NCI-H1417 treated with DMSO at 0.1 percent for 48 hours (cell line): ENCODE data around the gene MSRB2.
"Not testable (repeated sequence)": the region's sequence is repeated elsewhere in the genome, so short reads cannot be mapped to it uniquely, and the experiment has no call there.

ENCODE experiments used
- DNase-seq: peaks from one replicate; lab custom pipeline; 2025; lab: John Stamatoyannopoulos, UW

MSRB2 gene

DNA sequence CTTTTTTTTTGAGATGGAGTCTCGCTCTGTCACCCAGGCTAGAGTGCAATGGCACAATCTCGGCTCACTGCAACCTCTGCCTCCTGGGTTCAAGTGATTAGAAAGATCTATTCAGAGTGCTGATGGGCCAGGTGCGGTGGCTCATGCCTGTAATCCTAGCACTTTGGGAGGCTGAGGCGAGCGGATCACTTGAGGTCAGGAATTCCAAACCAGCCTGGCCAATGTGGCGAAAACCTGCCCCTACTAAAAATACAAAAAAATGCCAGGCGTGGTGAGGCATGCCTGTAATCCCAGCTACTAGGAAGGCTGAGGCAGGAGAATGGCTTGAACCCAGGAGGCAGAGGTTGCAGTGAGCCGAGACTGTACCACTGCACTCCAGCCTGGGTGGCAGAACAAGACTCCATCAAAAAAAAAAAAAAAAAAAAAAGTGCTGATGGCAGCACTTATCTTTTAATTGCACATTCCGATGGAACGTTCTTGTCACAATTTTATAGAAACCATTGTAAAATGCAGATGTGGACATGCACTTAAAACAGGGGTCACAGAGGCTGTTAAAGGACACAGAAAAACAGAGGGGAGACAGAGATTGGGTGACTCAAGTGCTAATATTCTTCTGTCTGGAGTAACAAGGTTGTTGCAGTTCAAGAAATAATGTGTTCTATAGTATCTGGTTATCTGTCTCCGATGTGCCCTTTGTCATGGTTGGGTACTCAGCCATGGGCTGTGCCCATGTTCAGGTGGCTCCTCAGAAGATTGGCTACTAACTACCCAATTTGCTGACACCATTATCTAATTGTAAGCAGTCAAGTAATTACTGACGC is 25.1 kb upstream of the MSRB2 start:
- DNase-seq = not testable (repeated sequence)

DNA sequence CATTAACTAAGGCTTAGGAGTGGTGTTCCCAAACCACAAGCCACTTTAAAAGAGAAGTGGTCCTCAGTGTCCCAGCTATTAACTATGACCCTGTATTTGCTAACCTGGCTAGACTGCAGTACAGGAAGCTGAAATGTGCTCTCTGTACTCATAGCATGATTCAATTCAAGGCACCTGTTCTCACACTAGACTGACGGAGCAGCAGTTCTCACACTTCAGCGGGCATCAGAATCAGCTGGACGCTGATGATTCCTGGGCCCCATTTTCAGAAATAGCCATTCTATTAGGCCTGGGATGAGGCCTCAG is 24.5 kb upstream of the MSRB2 start:
- DNase-seq = no peak

DNA sequence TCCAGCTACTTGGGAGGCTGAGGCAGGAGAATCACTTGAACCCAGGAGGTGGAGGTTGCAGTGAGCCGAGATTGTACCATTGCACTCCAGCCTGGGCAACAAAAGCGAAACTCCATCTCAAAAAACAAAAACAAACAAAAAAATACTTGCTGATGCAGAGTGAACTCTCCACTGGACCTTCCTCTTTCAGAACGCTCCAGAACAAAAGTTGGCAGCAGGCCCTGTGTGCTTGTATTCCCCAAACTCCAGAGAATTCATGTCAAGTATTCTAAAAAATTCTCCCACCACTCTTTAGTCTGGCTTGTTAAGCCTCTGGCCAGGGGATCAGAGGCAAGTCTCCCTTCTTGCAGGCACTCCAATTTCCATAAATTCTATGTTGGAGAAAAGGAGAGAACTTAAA is 22.8 kb upstream of the MSRB2 start:
- DNase-seq = not testable (repeated sequence)

DNA sequence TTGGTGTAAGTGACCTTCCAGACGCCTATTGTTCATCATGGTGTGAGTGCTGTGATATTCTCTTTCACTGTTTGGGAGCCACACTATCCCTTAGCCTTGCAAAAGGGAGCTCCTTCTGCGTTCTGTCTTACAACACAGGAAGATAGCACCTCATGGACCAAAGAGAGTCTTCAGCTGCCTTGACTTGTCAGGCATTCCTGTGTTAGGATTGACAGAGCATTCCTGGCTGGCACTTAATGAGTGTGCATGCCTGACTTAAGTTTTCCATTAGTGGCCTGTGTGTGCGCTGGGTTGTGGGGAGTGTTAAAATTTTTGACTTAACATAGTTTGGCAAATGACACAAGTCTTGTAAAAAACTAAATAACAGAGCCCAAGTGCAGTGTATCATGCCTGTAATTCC is 21.9 kb upstream of the MSRB2 start:
- no peak for DNase-seq

DNA sequence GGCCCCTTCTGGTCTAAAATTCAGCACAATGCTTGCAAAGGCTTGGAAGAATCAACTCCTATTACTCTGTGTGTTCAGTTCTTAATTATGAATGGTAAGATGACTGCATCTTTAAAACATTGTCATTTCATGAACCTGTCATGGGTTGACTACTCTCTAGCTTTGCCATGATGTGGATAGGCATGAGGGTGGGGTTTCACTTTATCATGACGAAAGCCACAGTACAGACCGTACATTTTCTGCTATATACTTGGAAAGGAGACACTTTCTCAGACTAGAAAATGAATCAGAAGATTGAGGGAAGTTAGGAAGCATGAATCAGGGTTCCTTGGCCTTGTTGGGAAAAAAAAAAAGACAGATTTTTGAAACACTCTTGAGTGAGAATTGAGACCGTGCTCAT is 19.7 kb upstream of the MSRB2 start:
- DNase-seq = no peak

DNA sequence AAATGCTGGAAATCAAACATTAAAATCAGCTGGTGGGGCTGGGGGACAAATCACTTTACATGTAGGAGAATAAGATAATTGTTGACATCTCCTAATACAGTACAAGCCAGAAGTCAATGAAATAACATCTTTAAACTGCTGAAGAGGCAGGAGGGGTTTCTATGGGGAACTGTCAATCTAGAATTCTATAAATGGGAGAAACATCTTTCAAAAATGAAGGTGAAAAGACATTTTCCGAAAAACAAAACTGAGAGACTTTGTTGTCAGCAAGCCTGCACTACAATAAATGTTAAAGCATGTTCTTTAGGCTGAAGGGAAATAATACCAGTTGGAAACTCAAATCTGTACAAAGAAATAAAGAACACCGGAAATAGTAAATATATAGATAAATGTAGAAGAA is 17.3 kb upstream of the MSRB2 start:
- DNase-seq = no peak

DNA sequence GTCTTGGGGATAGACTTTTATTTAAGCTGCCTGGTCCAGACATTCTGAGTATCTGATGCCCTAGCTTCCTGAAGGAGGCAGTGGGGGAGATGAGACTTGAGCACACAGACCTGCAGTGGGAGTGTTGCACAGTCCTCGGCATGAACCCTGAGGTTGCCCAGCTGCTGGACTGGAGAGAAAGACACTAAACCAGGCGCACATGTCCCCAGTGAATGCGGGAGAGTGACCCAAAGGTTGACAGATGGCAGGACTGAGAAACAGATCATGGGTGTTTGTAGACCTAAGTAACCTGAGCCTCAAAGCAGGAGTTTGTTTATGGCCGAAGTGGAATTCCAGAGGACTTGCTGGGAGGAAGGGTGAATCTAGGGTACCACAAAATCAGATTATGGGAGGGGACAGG is 15.7 kb upstream of the MSRB2 start:
- no peak for DNase-seq

DNA sequence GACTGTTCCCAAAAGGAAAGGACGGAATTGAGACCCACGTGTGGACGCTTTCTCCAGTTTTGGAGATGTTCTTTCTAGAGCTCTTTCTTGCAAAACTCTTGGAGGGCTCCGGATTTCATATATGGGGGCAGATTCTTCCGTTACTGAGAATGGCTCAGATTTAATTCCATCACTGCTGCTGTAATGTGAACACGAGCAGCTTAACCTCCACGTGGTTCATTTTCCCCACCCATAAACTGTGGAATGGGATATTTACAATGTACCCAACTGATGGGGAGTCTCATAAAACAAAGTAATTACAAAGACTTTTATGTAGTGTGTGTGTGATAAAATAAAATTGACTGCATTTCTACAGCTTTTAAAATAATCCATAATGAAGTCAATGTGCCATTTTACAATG is 15.1 kb upstream of the MSRB2 start:
- no peak for DNase-seq

DNA sequence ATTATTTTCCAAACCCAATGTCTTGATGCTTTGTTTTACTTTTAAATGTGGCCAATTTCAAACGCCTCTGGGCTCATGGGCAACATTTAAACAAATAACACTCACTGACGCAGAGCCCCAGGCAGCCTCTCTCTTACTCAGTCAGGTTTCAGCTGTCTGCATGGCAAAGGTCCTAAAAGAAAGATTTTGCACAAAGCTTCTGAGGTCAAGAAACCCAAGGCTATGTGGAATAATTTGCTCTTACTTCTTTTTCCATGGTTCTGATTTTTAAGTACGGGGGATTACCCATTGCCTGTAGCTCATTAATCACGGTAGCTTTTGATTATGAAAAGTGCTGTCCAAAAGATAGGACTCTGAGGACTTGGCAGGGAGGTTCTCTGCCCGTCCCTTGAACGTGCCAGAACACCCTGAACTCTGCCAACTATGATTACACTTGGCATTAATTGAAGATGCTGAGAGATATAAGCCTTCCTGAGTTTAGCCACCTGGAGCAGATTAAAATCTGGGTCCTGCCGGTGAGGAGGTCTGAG is 14.1 kb upstream of the MSRB2 start:
- DNase-seq = no peak

DNA sequence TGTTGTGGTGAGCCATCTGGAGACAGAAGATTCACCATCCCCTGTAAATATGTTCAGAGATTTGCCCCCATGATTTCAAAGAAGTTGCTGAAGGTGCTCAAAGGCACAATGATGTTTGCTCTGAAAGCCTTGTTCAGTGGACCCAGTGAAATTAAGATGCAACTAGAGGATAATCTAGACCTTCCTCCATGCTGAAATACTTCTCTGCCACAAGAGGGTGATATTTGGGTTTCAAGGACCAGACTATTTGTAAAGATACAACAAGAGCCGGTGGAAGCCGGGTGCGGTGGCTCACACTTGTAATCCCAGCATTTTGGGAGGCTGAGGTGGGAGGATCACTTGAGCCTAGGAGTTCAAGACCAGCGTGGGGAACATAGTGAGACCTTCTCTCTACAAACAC is 13.5 kb upstream of the MSRB2 start:
- no peak for DNase-seq

DNA sequence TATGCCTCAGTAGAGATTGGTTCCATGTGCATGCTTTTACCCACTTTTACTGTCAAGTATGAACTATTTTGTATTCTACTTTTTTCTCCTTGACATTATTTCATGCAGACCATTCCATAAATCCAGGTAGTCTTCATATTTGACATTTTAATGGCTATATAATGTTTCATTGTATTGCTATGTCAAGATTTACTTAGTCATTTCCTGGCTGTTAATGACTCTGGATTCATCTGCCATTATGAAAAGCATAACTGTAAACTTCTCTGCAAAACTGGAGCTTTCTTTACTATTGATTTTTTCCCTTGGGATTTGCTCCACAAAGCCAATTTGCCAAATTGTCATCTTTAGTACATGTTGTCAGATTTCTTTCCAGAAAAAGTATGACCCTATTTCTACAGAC is 6.8 kb upstream of the MSRB2 start:
- DNase-seq = no peak

DNA sequence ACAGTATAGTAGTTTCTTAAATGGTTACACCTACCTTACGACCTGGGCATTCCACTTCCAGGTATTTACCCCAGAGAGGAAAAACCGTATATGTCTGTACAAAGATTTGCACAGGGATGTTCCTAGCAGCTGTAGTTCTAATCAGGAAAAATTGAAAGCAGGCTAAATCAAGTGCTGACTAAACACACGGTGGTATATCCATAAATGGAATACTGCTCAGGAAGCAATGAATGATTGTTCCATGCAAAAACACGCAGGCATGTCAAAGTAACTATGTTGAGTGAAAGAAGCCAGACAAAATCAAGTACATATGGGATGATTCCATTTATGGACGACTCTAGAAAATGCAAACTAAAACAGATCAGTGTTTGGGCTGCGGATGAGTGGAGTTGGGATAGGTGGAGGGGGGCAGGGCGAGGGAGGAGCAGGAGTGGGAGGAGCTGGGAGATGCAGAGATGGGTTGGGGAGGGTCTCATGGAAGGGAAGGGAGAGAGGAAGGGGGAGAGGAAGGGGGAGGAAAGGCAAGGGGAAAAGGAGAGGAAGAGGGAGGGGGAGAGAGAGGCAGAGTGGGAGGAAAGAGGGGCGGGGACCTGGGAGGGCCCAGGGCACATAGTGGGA is 484 bp upstream of the MSRB2 start:
- DNase-seq = no peak

DNA sequence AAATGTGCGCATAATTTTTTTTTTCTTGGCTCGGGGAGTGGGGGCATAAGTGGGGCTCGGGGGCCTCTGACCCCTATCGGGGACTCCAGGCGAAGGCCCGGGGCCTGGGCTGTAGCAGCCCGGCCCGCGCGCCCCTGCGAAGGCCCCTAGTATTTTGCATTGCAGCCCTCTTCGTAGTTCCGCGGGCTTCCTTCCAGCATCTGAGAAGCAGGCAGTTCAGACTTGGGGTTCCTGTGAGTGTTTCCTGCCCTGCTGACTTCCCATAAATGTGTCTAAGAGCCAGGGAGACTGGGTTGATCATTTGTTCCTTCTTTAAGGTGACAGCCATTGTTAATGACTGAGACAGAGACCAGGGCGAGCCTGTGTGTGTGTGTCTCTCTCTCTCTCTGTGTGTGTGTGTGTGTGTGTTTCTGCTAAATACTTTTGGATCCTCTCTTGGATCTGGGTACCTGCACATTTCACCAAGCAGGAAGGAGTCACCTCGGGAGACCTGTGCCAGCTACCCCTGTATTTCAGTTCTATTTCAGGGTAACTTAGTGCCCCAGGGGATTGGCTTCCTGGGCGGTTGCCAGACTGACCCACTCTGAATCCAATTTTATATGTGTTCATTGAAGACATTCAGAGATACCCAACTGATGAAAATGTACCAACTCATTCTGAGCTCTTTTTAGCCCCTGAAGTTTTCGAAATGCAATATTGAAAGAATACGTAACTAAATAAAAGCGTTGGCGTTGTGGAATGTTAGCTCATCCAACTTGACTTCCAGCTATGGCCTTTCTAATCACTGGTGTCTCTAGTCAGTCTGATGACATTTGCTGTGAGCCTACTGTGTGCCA is 805 bp downstream of the MSRB2 start:
- no peak for DNase-seq

DNA sequence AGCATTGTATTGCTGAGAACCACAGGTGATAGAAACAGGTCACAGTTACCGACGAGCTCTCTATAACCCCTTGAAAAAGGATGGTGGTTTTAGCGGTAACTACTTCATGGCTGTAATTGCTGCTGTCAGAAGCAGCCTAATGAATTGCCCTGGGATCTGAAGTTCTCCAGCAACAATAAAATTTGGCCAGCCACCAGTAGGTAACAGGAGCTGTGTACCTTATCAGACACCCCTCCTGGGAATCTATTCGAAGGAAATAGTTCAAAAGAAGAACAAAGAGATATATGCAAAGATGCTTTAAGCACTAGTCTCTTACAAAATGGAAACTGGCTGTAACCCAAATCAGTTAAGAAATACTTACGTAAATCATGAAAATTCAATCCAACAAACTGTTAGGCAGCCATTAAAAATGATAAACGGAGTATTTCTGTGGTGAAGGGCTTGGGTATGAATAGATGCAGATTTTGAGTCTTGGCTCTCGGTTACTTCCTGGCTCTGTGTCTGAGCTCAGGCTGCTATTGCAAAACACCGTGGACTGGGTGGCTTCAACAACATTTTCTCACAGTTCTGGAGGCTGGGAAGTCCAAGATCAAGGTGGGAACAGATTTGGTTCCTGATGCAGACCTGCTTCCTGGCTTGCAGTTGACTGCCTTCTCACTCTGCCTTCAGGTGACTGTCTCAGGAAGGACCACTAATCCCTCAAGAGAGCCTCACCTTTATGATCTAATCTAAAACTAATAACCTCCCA is 1.6 kb downstream of the MSRB2 start:
- DNase-seq = no peak

DNA sequence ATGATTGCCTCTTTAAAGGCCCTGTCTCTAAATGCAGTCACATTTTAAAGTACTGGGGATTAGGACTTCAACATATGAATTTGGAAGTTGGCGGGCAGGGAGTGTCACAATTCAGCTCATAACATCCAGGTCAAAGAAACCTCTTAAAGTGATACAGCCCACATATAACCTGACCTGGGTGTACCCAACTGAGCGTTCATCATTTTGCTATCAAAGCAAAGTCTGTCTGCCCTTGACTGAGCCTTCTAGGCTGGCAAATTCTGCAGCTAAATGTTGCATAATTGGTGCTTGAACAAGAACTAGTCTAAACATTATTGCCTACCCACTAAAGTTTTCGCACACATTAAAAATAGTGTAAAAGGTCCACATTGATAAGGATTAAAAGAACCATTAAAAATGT is 3.7 kb downstream of the MSRB2 start:
- no peak for DNase-seq

DNA sequence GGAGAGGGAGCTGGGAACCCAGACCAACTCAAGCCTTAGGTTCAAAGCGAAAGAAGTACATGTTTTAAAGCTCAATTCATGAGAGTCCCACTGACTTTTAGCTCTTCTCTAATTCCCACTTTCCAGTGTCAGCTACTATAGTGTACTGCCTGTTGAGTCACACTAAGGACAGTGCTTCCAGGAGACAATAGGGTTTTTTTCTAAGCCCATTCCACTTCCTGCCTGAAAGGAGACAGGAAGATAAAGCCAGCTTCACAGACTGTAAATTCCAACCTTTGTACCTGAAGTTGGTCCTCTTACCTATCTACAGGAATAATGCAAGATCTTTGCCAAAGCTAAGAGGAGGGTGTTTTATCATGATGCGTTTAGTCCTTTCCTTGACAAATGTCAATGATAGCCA is 4.4 kb downstream of the MSRB2 start:
- no peak for DNase-seq

DNA sequence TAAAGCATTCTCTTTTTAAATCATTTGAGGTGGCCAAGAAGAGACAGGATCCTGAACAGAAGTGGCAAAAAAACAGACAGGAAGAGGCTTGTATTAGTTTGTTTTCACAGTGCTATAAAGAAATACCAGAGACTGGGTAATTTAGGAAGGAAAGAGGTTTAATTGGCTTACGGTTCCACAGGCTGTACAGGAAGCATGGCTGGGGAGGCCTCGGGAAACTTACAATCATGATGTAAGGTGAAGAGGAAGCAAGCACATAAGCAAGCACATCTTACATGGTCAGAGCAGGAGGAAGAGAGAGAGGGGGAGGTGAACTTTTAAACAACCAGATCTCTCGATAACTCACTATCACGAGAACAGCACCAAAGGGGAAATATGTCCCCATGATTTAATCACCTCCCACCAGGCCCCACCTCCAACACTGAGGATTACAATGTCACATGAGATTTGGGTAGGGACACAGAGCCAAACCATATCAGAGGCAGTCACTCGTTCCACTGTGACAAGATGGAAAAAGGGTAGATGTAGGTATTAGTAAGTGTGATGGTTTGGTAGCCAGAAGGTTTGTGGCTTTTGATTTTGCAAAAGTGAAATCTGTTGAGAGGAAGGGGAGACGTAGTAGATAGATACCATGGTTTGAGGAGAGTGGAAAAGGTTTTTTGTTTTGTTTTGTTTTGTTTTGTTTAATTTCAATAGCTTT is 5.1 kb downstream of the MSRB2 start:
- DNase-seq = no peak

DNA sequence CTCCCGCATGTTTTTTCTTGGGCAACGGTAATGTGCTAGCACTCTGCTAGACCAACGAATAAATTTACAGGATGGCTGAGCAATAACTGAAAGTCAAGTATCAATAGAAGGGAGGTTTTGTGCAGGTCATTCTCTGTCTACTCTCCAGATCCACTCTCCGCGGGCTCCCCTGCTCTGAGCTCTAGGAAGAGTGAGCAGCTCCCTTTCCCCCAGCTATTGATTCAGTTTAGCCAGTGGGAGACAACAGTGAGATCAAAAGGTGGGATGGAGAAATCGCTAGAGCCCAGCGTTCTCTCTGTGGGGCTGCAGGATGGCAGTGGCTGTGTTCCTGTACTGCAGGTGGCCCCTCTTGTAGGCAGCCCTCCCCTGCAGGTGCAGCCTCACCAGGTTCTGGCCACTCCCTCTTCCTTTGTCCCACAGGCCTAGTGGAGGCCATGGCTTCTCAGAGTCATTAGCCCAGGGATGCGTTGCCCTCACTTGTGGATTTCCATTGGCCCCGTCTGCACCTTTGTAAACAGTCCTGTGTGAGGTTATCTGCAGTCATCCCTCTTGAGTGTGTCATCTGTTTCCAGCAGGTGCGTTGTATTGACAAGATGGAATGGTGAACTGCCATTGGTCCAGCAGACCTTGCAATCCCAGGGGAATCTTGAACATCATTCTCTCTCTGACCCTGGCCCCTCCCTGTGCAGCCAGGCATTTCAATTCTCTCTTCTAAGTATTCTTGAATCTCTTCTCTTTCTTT is 11.1 kb downstream of the MSRB2 start:
- no peak for DNase-seq

DNA sequence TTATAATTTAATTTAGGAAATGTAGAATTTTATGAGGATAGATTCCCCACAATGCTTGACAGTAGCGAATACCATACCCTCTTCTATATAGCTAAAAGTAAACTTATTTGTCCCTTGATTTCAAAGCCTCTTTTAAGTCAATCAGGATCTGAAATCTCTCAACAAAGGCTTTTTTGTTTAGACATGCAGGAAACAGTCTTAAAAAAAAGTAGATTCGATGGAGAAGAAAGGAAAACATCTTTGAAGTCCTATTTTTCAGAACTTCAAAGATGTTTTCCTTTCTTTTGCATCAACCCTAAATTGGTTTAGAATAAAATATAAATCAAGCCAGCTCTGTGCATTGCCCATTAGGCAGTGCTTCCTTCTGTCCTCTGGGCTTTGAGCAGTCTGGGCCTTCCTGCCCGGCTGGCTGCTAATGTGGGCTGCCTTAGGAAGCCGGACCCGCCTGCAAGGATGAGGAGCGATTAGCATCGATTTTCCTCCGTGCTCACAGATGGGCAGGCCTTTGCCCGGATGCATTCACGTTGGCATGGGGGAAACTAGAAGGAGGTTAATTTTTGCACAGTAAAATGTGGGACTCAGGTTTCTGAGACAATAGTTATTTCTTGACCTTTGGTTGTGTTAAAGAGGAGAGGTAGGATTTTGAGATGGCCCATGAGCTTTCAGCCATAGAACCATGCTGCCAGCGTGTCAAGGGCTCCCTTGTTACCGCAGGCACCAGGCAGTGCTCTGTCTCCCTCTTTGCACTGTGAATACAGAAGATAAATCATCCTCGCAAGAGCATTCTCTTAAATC is 15.5 kb downstream of the MSRB2 start:
- DNase-seq = no peak
